K562 (cell line): Measurements from ENCODE around the gene HRG. TPM values are rescaled to one million over a fixed set of nuclear protein-coding genes. Genes with fewer than 3 reads are reported as not detected.
A peak's percentile ranks its signal among the peaks of the same experiment; 100 is the strongest.

ENCODE experiments used
- BRD9 ChIP-seq: fragments of 450-650 bp; IDR thresholded peaks from 2 replicates; pipeline ENCODE4 v1.6.1; 2018; ENCODE audit warnings: low read depth; ENCODE audit not compliant: partially characterized antibody
- CXXC5 ChIP-seq: fragments of 250-450 bp; sonication (Bioruptor Pico); IDR thresholded peaks from 2 replicates; pipeline ENCODE4 v1.8.0; 2022; ENCODE audit warnings: inconsistent platforms, mild to moderate bottlenecking, moderate library complexity
- ETV6 ChIP-seq, 3 experiments: fragments of 150-350 bp in 1 of 3; sonication (generic) in 1 of 3; formaldehyde crosslinking in 1 of 3; IDR thresholded peaks; 2 replicates each; pipeline versions ENCODE4 v1.6.1 to v1.8.0; 2014 to 2022; ENCODE audit warnings: borderline replicate concordance in 2 of 3, low read depth in 2 of 3, antibody characterized with exemption in 1 of 3, low read length in 1 of 3, mild to moderate bottlenecking in 1 of 3, missing genetic modification reagents in 1 of 3
- MAFG ChIP-seq: fragments of 450-650 bp; conservative IDR thresholded peaks from 2 replicates; pipeline ENCODE4 v1.6.1; 2016; ENCODE audit warnings: missing genetic modification characterization, missing compliant biosample characterization
- MTA2 ChIP-seq: fragments of 450-650 bp; IDR thresholded peaks from 2 replicates; pipeline ENCODE4 v1.6.1; 2016; ENCODE audit warnings: low read depth
- NR2C2 ChIP-seq, 2 experiments: fragments of 200-800 bp in 1 of 2; sonication (Bioruptor generic) in 1 of 2; sonication (generic) in 1 of 2; formaldehyde crosslinking in 1 of 2; IDR thresholded peaks; 2 replicates each; pipeline versions ENCODE4 v1.6.1 to v1.8.0; 2016 to 2022; ENCODE audit warnings: mild to moderate bottlenecking in 1 of 2, missing compliant biosample characterization in 1 of 2, missing genetic modification characterization in 1 of 2, missing genetic modification reagents in 1 of 2
- PHF21A ChIP-seq: fragments of 450-650 bp; IDR thresholded peaks from 2 replicates; pipeline ENCODE4 v1.6.1; 2017; ENCODE audit warnings: low read depth, borderline replicate concordance
- RAD21 ChIP-seq, 2 experiments: fragments of 250-450 bp in 1 of 2; fragments of 450-650 bp in 1 of 2; sonication (Bioruptor Pico) in 1 of 2; formaldehyde crosslinking in 1 of 2; IDR thresholded peaks in 1 of 2; conservative IDR thresholded peaks in 1 of 2; 2 replicates each; pipeline versions ENCODE4 v1.4.0 to v1.8.0; 2020 to 2022; ENCODE audit warnings: mild to moderate bottlenecking in 2 of 2, moderate library complexity in 1 of 2
- RBBP5 ChIP-seq: fragments of 200-600 bp; sonication (generic); IDR thresholded peaks from 2 replicates; pipeline ENCODE4 v1.6.1; 2012; ENCODE audit warnings: borderline replicate concordance, mild to moderate bottlenecking, low read length, control low read depth, inconsistent platforms; ENCODE audit not compliant: insufficient read depth, poor library complexity, severe bottlenecking
- SAP30 ChIP-seq: fragments of 200-600 bp; sonication (generic); IDR thresholded peaks from 2 replicates; pipeline ENCODE4 v1.6.1; 2012; ENCODE audit warnings: borderline replicate concordance, low read depth, mild to moderate bottlenecking, moderate library complexity, low read length, control low read depth, inconsistent platforms; ENCODE audit not compliant: insufficient read depth, poor library complexity, severe bottlenecking
- TEAD1 ChIP-seq, 2 experiments: fragments of 450-650 bp in 1 of 2; sonication (generic) in 1 of 2; formaldehyde crosslinking; IDR thresholded peaks; 2 replicates each; pipeline versions ENCODE4 v1.4.0 to v1.8.0; 2020 to 2022; ENCODE audit warnings: mild to moderate bottlenecking in 2 of 2, missing genetic modification reagents in 1 of 2
- ZNF436 ChIP-seq: fragments of 250-450, 450-650 bp; sonication (Bioruptor Pico); formaldehyde crosslinking; IDR thresholded peaks from 2 replicates; pipeline ENCODE4 v1.7.0; 2020; ENCODE audit warnings: mild to moderate bottlenecking
- polyA plus RNA-seq, 8 experiments: library from polyadenylated mRNA; depleted of rRNA in 4 of 8; stranded (reverse) in 5 of 8; unstranded in 3 of 8; fragments of >200 nt; fragmentation: Nextera tagmentation in 2 of 8; fragmentation: Illumina TruSeq in 1 of 8; extraction: Ambion mirVana in 2 of 8; extraction: Trizol in 1 of 8; gene quantifications; 2 replicates each; pipeline versions ENCODE4 v1.2.1 to v1.2.3, GENCODE V29; 2011 to 2014; ENCODE audit warnings: inconsistent platforms in 1 of 8, missing spikeins in 1 of 8
- total RNA-seq, 7 experiments: library from RNA; depleted of rRNA in 6 of 7; stranded (reverse); fragments of >200 nt in 6 of 7; fragmentation: Illumina TruSeq in 2 of 7; extraction: Trizol in 2 of 7; gene quantifications; 2 replicates each; pipeline versions ENCODE4 v1.2.1 to v1.2.3, GENCODE V29; 2011 to 2021; ENCODE audit warnings: low replicate concordance in 1 of 7
- TF ChIP-seq, protein P1 (sequence below): fragments of 250-450 bp; sonication (Bioruptor Pico); IDR thresholded peaks from 2 replicates; pipeline ENCODE4 v1.8.0; 2022; ENCODE audit warnings: inconsistent platforms, mild to moderate bottlenecking, moderate library complexity, borderline replicate concordance
- TF ChIP-seq, protein P2 (sequence below): fragments of 450-650 bp; IDR thresholded peaks from 2 replicates; pipeline ENCODE4 v1.6.1; 2016; ENCODE audit warnings: low read depth

Gene HRG
- total and polyA plus RNA-seq, 9 of the 15 experiments (the other 6 are each of a cell fraction or from before 2014, with no cell fraction given), result not detected

DNA sequence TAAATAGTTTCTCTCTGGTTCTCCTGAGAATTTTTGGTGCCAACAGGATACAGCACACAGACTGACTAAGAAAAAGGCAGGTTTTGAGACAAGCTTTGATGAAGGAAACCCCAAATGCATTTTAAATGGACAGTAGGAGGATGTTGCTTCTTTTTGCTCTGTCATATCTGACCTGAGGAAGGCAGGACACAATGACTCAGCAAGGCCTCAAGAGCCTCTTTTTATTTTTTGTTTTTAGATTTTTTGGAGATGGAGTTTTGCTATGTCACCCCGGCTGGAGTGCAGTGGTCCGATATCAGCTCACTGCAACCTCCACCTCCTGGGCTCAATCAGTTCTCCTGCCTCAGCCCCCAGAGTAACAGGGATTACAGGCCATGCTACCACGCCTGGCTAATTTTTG lies 34.5 kb downstream of the HRG start (continued):
- TF ChIP-seq RBBP5 (peak; percentile 50), TEAD1 (CRISPR knock-in tag; IDR thresholded peaks at IDR 0.05) (no peak), RAD21 (CRISPR knock-in tag; conservative IDR thresholded peaks at IDR 0.05 in 1 of 2, IDR thresholded peaks at IDR 0.05 in 1 of 2) (0 out of 4 replicates have a peak, but pooled peaks of 1 of the 2 experiments have one; percentile 16), MAFG (tag) (peak; percentile 100), ZNF436 (CRISPR knock-in tag) (no peak), PHF21A (peak; percentile 87; the same call in 1 of the 2 replicates), NR2C2 (CRISPR knock-in tag; IDR thresholded peaks at IDR 0.05) (no peak), NR2C2 (tag; IDR thresholded peaks at IDR 0.05) (peak; percentile 49; the same call in 1 of the 2 replicates), MTA2 (peak; percentile 74), CXXC5 (peak; percentile 49), ETV6 (IDR thresholded peaks at IDR 0.05; ENCODE audit: borderline replicate concordance in 1 of 2, low read depth in 2 of 2, low read length in 1 of 2) (no peak; a peak in 1 of 4 replicates), ETV6 (CRISPR knock-in tag; IDR thresholded peaks at IDR 0.05; ENCODE audit: borderline replicate concordance) (no peak), BRD9 (peak; percentile 67), SAP30 (no peak)
- TF ChIP-seq, protein P1, sequence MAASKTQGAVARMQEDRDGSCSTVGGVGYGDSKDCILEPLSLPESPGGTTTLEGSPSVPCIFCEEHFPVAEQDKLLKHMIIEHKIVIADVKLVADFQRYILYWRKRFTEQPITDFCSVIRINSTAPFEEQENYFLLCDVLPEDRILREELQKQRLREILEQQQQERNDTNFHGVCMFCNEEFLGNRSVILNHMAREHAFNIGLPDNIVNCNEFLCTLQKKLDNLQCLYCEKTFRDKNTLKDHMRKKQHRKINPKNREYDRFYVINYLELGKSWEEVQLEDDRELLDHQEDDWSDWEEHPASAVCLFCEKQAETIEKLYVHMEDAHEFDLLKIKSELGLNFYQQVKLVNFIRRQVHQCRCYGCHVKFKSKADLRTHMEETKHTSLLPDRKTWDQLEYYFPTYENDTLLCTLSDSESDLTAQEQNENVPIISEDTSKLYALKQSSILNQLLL, result no peak
- TF ChIP-seq, protein P2, sequence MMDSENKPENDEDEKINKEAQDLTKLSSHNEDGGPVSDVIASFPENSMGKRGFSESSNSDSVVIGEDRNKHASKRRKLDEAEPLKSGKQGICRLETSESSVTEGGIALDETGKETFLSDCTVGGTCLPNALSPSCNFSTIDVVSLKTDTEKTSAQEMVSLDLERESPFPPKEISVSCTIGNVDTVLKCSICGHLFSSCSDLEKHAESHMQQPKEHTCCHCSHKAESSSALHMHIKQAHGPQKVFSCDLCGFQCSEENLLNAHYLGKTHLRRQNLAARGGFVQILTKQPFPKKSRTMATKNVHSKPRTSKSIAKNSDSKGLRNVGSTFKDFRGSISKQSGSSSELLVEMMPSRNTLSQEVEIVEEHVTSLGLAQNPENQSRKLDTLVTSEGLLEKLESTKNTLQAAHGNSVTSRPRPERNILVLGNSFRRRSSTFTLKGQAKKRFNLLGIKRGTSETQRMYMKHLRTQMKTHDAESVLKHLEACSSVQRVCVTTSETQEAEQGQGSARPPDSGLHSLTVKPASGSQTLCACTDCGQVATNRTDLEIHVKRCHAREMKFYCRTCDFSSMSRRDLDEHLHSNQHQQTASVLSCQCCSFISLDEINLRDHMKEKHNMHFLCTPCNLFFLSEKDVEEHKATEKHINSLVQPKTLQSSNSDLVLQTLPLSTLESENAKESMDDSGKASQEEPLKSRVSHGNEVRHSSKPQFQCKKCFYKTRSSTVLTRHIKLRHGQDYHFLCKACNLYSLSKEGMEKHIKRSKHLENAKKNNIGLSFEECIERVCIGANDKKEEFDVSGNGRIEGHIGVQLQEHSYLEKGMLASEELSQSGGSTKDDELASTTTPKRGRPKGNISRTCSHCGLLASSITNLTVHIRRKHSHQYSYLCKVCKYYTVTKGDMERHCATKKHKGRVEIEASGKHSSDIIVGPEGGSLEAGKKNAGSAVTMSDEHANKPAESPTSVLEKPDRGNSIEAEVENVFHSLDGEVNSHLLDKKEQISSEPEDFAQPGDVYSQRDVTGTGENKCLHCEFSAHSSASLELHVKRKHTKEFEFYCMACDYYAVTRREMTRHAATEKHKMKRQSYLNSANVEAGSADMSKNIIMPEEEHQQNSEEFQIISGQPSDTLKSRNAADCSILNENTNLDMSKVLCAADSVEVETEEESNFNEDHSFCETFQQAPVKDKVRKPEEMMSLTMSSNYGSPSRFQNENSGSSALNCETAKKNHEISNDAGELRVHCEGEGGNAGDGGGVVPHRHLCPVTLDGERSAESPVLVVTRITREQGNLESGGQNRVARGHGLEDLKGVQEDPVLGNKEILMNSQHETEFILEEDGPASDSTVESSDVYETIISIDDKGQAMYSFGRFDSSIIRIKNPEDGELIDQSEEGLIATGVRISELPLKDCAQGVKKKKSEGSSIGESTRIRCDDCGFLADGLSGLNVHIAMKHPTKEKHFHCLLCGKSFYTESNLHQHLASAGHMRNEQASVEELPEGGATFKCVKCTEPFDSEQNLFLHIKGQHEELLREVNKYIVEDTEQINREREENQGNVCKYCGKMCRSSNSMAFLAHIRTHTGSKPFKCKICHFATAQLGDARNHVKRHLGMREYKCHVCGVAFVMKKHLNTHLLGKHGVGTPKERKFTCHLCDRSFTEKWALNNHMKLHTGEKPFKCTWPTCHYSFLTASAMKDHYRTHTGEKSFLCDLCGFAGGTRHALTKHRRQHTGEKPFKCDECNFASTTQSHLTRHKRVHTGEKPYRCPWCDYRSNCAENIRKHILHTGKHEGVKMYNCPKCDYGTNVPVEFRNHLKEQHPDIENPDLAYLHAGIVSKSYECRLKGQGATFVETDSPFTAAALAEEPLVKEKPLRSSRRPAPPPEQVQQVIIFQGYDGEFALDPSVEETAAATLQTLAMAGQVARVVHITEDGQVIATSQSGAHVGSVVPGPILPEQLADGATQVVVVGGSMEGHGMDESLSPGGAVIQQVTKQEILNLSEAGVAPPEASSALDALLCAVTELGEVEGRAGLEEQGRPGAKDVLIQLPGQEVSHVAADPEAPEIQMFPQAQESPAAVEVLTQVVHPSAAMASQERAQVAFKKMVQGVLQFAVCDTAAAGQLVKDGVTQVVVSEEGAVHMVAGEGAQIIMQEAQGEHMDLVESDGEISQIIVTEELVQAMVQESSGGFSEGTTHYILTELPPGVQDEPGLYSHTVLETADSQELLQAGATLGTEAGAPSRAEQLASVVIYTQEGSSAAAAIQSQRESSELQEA, result no peak
